ENCODE data around the gene NFIX. TPM values are rescaled to one million over a fixed set of nuclear protein-coding genes. Genes with fewer than 3 reads are reported as not detected.

NFIX gene
- total RNA-seq, 1 experiment from 2014 or later, result 22.5 TPM

Other genes with a start within 250 kb of the NFIX start
- gene BEST2, start 243.7 kb upstream of the NFIX start, total RNA-seq (2014; rRNA removed; shearing (Covaris generic)), result 0.10 TPM in 1 of 2 replicates, not detected in the other
- gene HOOK2, start 219.9 kb upstream of the NFIX start, total RNA-seq (2014; rRNA removed; shearing (Covaris generic)), result 4.0 and 9.0 TPM in 2 replicates
- 44.1 and 61.9 TPM in 2 replicates for gene JUNB, start 204.0 kb upstream of the NFIX start, total RNA-seq (2014; rRNA removed; shearing (Covaris generic))
- gene PRDX2, start 193.7 kb upstream of the NFIX start, total RNA-seq (2014; rRNA removed; shearing (Covaris generic)), result 443 and 513 TPM in 2 replicates
- not detected in 2 replicates for gene THSD8, start 193.4 kb upstream of the NFIX start, total RNA-seq (2014; rRNA removed; shearing (Covaris generic))
- 83.6 and 99.1 TPM in 2 replicates for gene RNASEH2A, start 188.9 kb upstream of the NFIX start, total RNA-seq (2014; rRNA removed; shearing (Covaris generic))
- gene RTBDN, start 160.9 kb upstream of the NFIX start, total RNA-seq (2014; rRNA removed; shearing (Covaris generic)), result 0.68 TPM in 1 of 2 replicates, not detected in the other
- gene MAST1, start 157.0 kb upstream of the NFIX start, total RNA-seq (2014; rRNA removed; shearing (Covaris generic)), result 0.10 and 1.6 TPM in 2 replicates
- gene DNASE2, start 114.0 kb upstream of the NFIX start, total RNA-seq (2014; rRNA removed; shearing (Covaris generic)), result 33.6 and 36.1 TPM in 2 replicates
- gene KLF1, start 108.3 kb upstream of the NFIX start, total RNA-seq (2014; rRNA removed; shearing (Covaris generic)), result not detected in 2 replicates
- 29.1 and 40.5 TPM in 2 replicates for gene GCDH, start 104.3 kb upstream of the NFIX start, total RNA-seq (2014; rRNA removed; shearing (Covaris generic))
- 0.20 and 3.0 TPM in 2 replicates for gene SYCE2, start 76.2 kb upstream of the NFIX start, total RNA-seq (2014; rRNA removed; shearing (Covaris generic))
- gene FARSA, start 61.8 kb upstream of the NFIX start, total RNA-seq (2014; rRNA removed; shearing (Covaris generic)), result 60.7 and 83.7 TPM in 2 replicates
- gene CALR, start 56.9 kb upstream of the NFIX start, total RNA-seq (2014; rRNA removed; shearing (Covaris generic)), result 1,708 and 2,160 TPM in 2 replicates
- 104 and 123 TPM in 2 replicates for gene RAD23A, start 49.6 kb upstream of the NFIX start, total RNA-seq (2014; rRNA removed; shearing (Covaris generic))
- 41.2 and 65.1 TPM in 2 replicates for gene GADD45GIP1, start 38.3 kb upstream of the NFIX start, total RNA-seq (2014; rRNA removed; shearing (Covaris generic))
- not detected in 2 replicates for gene DAND5, start 25.9 kb upstream of the NFIX start, total RNA-seq (2014; rRNA removed; shearing (Covaris generic))
- 4.1 and 6.0 TPM in 2 replicates for gene LYL1, start 107.4 kb downstream of the NFIX start, total RNA-seq (2014; rRNA removed; shearing (Covaris generic))
- gene TRMT1, start 121.3 kb downstream of the NFIX start, total RNA-seq (2014; rRNA removed; shearing (Covaris generic)), result 39.7 and 46.4 TPM in 2 replicates
- 27.9 and 28.0 TPM in 2 replicates for gene NACC1, start 122.8 kb downstream of the NFIX start, total RNA-seq (2014; rRNA removed; shearing (Covaris generic))
- 136 and 162 TPM in 2 replicates for gene STX10, start 154.9 kb downstream of the NFIX start, total RNA-seq (2014; rRNA removed; shearing (Covaris generic))
- gene IER2, start 154.9 kb downstream of the NFIX start, total RNA-seq (2014; rRNA removed; shearing (Covaris generic)), result 15.3 and 18.5 TPM in 2 replicates